HUES6 (cell line): ENCODE measurements around the gene SNAPC5.
A peak's percentile ranks its signal among the peaks of the same experiment; 100 is the strongest.
"Not testable (repeated sequence)": the region's sequence is repeated elsewhere in the genome, so short reads cannot be mapped to it uniquely, and the experiment has no call there.

Source experiments
- H3K27ac ChIP-seq: 2 replicates; pipeline ENCODE4 v1.7.0; 2013; ENCODE audit warnings: low read depth, mild to moderate bottlenecking, low read length, inconsistent platforms
- H3K27me3 ChIP-seq: 2 replicates; pipeline ENCODE4 v1.6.1; 2013; ENCODE audit warnings: low read length; ENCODE audit not compliant: control insufficient read depth, insufficient read depth
- H3K36me3 ChIP-seq: 2 replicates; pipeline ENCODE4 v1.6.1; 2013; ENCODE audit warnings: low read length; ENCODE audit not compliant: control insufficient read depth, insufficient read depth
- H3K4me1 ChIP-seq: 2 replicates; pipeline ENCODE4 v1.6.1; 2013; ENCODE audit warnings: low read length; ENCODE audit not compliant: control insufficient read depth, insufficient read depth
- H3K4me3 ChIP-seq: 2 replicates; pipeline ENCODE4 v1.5.1; 2013; ENCODE audit warnings: low read depth, low read length
- H3K9ac ChIP-seq: one replicate; pipeline ENCODE4 v1.6.1; 2013; ENCODE audit warnings: mild to moderate bottlenecking, low read length
- H3K9me3 ChIP-seq: 2 replicates; pipeline ENCODE4 v1.6.1; 2013; ENCODE audit warnings: low read depth, low read length; ENCODE audit not compliant: control insufficient read depth, insufficient read depth

Gene SNAPC5

GRCh38 chr15:66504563-66505429 is 7.2 kb upstream of the SNAPC5 start, which contains the start of the genes RPL4 and ZWILCH:
Gene RPL4 (minus strand): TSS chr15:66504855. CDS start chr15:66504790, 65 bp downstream.
Gene ZWILCH (plus strand): TSS chr15:66505326. CDS start chr15:66505339, 13 bp downstream.
- Histone ChIP-seq H3K4me1 (peaks cover 3% of the 10 kb centered on the region; the same call in 1 of the 2 replicates), H3K27me3 (no peaks in the 10 kb centered on the region), H3K27ac (peak within 1 kb of the TSS; percentile 98), H3K9ac (peak within 1 kb of the TSS; percentile 98), H3K9me3 (no peaks in the 10 kb centered on the region), H3K4me3 (peak within 1 kb of the TSS; percentile 93), H3K36me3 (peaks cover 52% of the 10 kb centered on the region)

- H3K36me3 ChIP-seq = peaks cover 56% of the 10 kb centered on the region
- H3K4me3 ChIP-seq = peak overlapping the region; percentile 93
Observed at GRCh38 chr15:66503780-66504562, 6.4 kb upstream of the SNAPC5 start.

GRCh38 chr15:66503041-66503648 is 5.6 kb upstream of the SNAPC5 start:
- H3K36me3 ChIP-seq = peaks cover 64% of the 10 kb centered on the region

More at GRCh38 chr15:66503780-66504562, 6.4 kb upstream of the SNAPC5 start:
- H3K4me1 ChIP-seq = peaks cover 3% of the 10 kb centered on the region; the same call in 1 of the 2 replicates
- H3K27me3 ChIP-seq = no peaks in the 10 kb centered on the region
- no peaks in the 10 kb centered on the region for H3K9me3 ChIP-seq
- peak overlapping the region; percentile 98 for H3K27ac ChIP-seq
- H3K9ac ChIP-seq = peak overlapping the region; percentile 98

GRCh38 chr15:66502491-66502890 is 4.9 kb upstream of the SNAPC5 start:
- Histone ChIP-seq H3K27ac (no peak overlapping the region), H3K36me3 (peaks cover 69% of the 10 kb centered on the region), H3K9ac (peak overlapping the region; percentile 98), H3K4me1 (peaks cover 3% of the 10 kb centered on the region; the same call in 1 of the 2 replicates), H3K27me3 (no peaks in the 10 kb centered on the region), H3K4me3 (peak overlapping the region; percentile 93), H3K9me3 (no peaks in the 10 kb centered on the region)

More at GRCh38 chr15:66503041-66503648, 5.6 kb upstream of the SNAPC5 start:
- peak overlapping the region; percentile 98 for H3K27ac ChIP-seq
- not testable (repeated sequence) for H3K4me1 ChIP-seq, H3K27me3 ChIP-seq, H3K9me3 ChIP-seq
- H3K4me3 ChIP-seq = peak overlapping the region; percentile 93
- H3K9ac ChIP-seq = peak overlapping the region; percentile 98

GRCh38 chr15:66500346-66500745 is 2.8 kb upstream of the SNAPC5 start:
- H3K4me3 ChIP-seq, H3K9me3 ChIP-seq, H3K9ac ChIP-seq, H3K4me1 ChIP-seq, H3K27me3 ChIP-seq, H3K27ac ChIP-seq: not testable (repeated sequence)
- peaks cover 82% of the 10 kb centered on the region for H3K36me3 ChIP-seq

- peaks cover 89% of the 10 kb centered on the region for H3K36me3 ChIP-seq
- no peak overlapping the region for H3K9ac ChIP-seq
Observed at GRCh38 chr15:66498501-66499386, 1.2 kb upstream of the SNAPC5 start.

GRCh38 chr15:66496951-66497501 is 536 bp downstream of the SNAPC5 start:
- Histone ChIP-seq H3K4me3 (peak overlapping the region; percentile 88), H3K9me3 (no peaks in the 10 kb centered on the region), H3K9ac (peak overlapping the region; percentile 97), H3K4me1 (peaks cover 4% of the 10 kb centered on the region; the same call in 1 of the 2 replicates), H3K36me3 (peaks cover 88% of the 10 kb centered on the region), H3K27ac (peak overlapping the region; percentile 95), H3K27me3 (no peaks in the 10 kb centered on the region)

More at GRCh38 chr15:66498501-66499386, 1.2 kb upstream of the SNAPC5 start:
- Histone ChIP-seq H3K27ac (no peak overlapping the region), H3K9me3 (no peaks in the 10 kb centered on the region), H3K4me1 (peaks cover 6% of the 10 kb centered on the region; the same call in 1 of the 2 replicates), H3K4me3 (no peak overlapping the region), H3K27me3 (no peaks in the 10 kb centered on the region)

- Histone ChIP-seq H3K4me1 (peaks cover 4% of the 10 kb centered on the region; the same call in 1 of the 2 replicates), H3K4me3 (no peak overlapping the region), H3K36me3 (peaks cover 88% of the 10 kb centered on the region), H3K9ac (no peak overlapping the region), H3K27me3 (no peaks in the 10 kb centered on the region), H3K27ac (no peak overlapping the region), H3K9me3 (no peaks in the 10 kb centered on the region)
Observed at GRCh38 chr15:66494262-66494661, 3.3 kb downstream of the SNAPC5 start.

- peaks cover 91% of the 10 kb centered on the region for H3K36me3 ChIP-seq
- H3K4me3 ChIP-seq = no peak overlapping the region
- H3K9me3 ChIP-seq = no peaks in the 10 kb centered on the region
- no peaks in the 10 kb centered on the region for H3K27me3 ChIP-seq
- H3K9ac ChIP-seq = no peak overlapping the region
- no peak overlapping the region for H3K27ac ChIP-seq
- peaks cover 2% of the 10 kb centered on the region; the same call in 1 of the 2 replicates for H3K4me1 ChIP-seq
Observed at GRCh38 chr15:66491846-66492245, 5.7 kb downstream of the SNAPC5 start.
